HCT116 (cell line): ENCODE results near the gene SEC16B. TPM values are rescaled to one million over a fixed set of nuclear protein-coding genes. Genes with fewer than 3 reads are reported as not detected.

Source experiments
- ATAC-seq: fragments of 200-7000 bp; cut with Tn5 transposase; 2 replicates; pipeline ENCODE4 v1.9.1; 2020; ENCODE audit warnings: mild to moderate bottlenecking, moderate library complexity
- BruUV-seq: library from RNA; stranded (reverse); fragments of 400-500 nt; replicated peaks from 2 replicates; lab custom pipeline; 2021; lab: Mats Ljungman, UMichigan
- CTCF ChIA-PET: fragments of 300-600 bp; sonication (Branson Sonifier 250); formaldehyde crosslinking; loops from one replicate; lab custom pipeline; 2021; ENCODE audit warnings: antibody characterized with exemption; lab: Charles Lee
- POLR2A ChIA-PET: fragments of 300-600, 350-600 bp; sonication (Branson Sonifier 250); formaldehyde crosslinking; loops from one replicate; lab custom pipeline; 2021; ENCODE audit warnings: antibody characterized with exemption; lab: Charles Lee
- RAD21 ChIA-PET, 2 experiments: fragments of 300-600 bp; sonication (Branson Sonifier 250); formaldehyde crosslinking; loops; one replicate each; lab custom pipeline; 2023; ENCODE audit warnings: low total read pairs in 2 of 2; ENCODE audit not compliant: uncharacterized antibody in 2 of 2, unreplicated experiment in 2 of 2, low non-redundant PET in 1 of 2; lab: Charles Lee
- DNase-seq: peaks from one replicate; pipeline ENCODE4 v3.0.0-alpha.2; 2010; ENCODE audit warnings: low read depth, low spot score
- H2AFZ ChIP-seq: fragments of 200-600 bp; shearing (Covaris generic), sonication (generic); 2 replicates; pipeline ENCODE4 v1.6.1; 2017; ENCODE audit warnings: low read depth, mixed run types, mixed read lengths, antibody characterized with exemption, low read length; ENCODE audit not compliant: poor library complexity, severe bottlenecking
- H3K27ac ChIP-seq: 2 replicates; pipeline ENCODE4 v1.5.1; 2012; ENCODE audit warnings: low read depth, low read length
- H3K27me3 ChIP-seq: fragments of 200-600 bp; sonication (generic); 2 replicates; pipeline ENCODE4 v1.6.1; 2016; ENCODE audit warnings: mixed run types, low read length, mixed read lengths; ENCODE audit not compliant: insufficient read depth
- H3K36me3 ChIP-seq, 2 experiments: fragments of 200-500 bp in 1 of 2; fragments of 200-600 bp in 1 of 2; sonication (Bioruptor generic) in 1 of 2; sonication (generic) in 1 of 2; 2 replicates each; pipeline versions ENCODE4 v1.5.1 to v1.6.1; 2014 to 2016; ENCODE audit warnings: low read length in 2 of 2, inconsistent platforms in 1 of 2, mixed read lengths in 1 of 2, mixed run types in 1 of 2; ENCODE audit not compliant: insufficient read depth in 2 of 2, control insufficient read depth in 1 of 2
- H3K4me1 ChIP-seq, 2 experiments: fragments of 200-600 bp in 1 of 2; sonication (generic) in 1 of 2; 2 replicates each; pipeline versions ENCODE4 v1.5.1 to v1.6.1; 2012 to 2017; ENCODE audit warnings: low read length in 2 of 2, inconsistent platforms in 1 of 2, mild to moderate bottlenecking in 1 of 2, mixed read lengths in 1 of 2, mixed run types in 1 of 2, moderate library complexity in 1 of 2; ENCODE audit not compliant: insufficient read depth in 2 of 2, control insufficient read depth in 1 of 2
- H3K4me2 ChIP-seq: fragments of 200-600 bp; sonication (generic); 2 replicates; pipeline ENCODE4 v1.6.1; 2017; ENCODE audit warnings: mixed run types, low read length, mixed read lengths
- H3K4me3 ChIP-seq, 2 experiments: fragments of 200-600 bp in 1 of 2; sonication (generic) in 1 of 2; replicated peaks in 1 of 2; 2 replicates each; pipeline ENCODE4 v1.5.1; 2011 to 2016; ENCODE audit warnings: low read length in 2 of 2, control low read depth in 1 of 2, low read depth in 1 of 2, mild to moderate bottlenecking in 1 of 2, mixed read lengths in 1 of 2, mixed run types in 1 of 2
- H3K79me2 ChIP-seq: fragments of 200-600 bp; sonication (generic); 2 replicates; pipeline ENCODE4 v1.6.1; 2017; ENCODE audit warnings: mild to moderate bottlenecking, mixed run types, low read length, moderate library complexity, mixed read lengths; ENCODE audit not compliant: insufficient read depth
- H3K9ac ChIP-seq: fragments of 200-600 bp; sonication (generic); 2 replicates; pipeline ENCODE4 v1.6.1; 2016; ENCODE audit warnings: low read length, mixed read lengths
- H3K9me2 ChIP-seq: fragments of 200-600 bp; sonication (generic), shearing (Covaris generic); 2 replicates; pipeline ENCODE4 v1.6.1; 2017; ENCODE audit warnings: mixed run types, mild to moderate bottlenecking, moderate library complexity; ENCODE audit not compliant: insufficient read depth
- H3K9me3 ChIP-seq, 2 experiments: fragments of 200-500 bp in 1 of 2; fragments of 200-600 bp in 1 of 2; sonication (Bioruptor generic) in 1 of 2; sonication (generic) in 1 of 2; 2 replicates each; pipeline ENCODE4 v1.6.1; 2014 to 2017; ENCODE audit warnings: low read length in 2 of 2, mixed read lengths in 2 of 2, inconsistent platforms in 1 of 2, low read depth in 1 of 2, mild to moderate bottlenecking in 1 of 2, mixed run types in 1 of 2, moderate library complexity in 1 of 2; ENCODE audit not compliant: control insufficient read depth in 1 of 2, insufficient read depth in 1 of 2
- H4K20me1 ChIP-seq: fragments of 200-600 bp; sonication (generic), shearing (Covaris generic); 2 replicates; pipeline ENCODE4 v1.6.1; 2017; ENCODE audit warnings: mixed run types, mild to moderate bottlenecking, moderate library complexity; ENCODE audit not compliant: insufficient read depth
- POLR2A ChIP-seq: IDR thresholded peaks from 2 replicates; pipeline ENCODE4 v1.7.0; 2011; ENCODE audit warnings: borderline replicate concordance; ENCODE audit not compliant: insufficient read depth, insufficient read length; ENCODE audit errors: extremely low read depth
- POLR2AphosphoS5 ChIP-seq: IDR thresholded peaks from 2 replicates; pipeline ENCODE4 v1.6.1; 2011; ENCODE audit warnings: mild to moderate bottlenecking, low read depth, low read length, moderate library complexity
- SRF ChIP-seq: IDR thresholded peaks from 2 replicates; pipeline ENCODE4 v1.6.1; 2012; ENCODE audit warnings: low read depth
- ZNF274 ChIP-seq: fragments of 200-500 bp; sonication (Bioruptor generic); IDR thresholded peaks from 2 replicates; pipeline ENCODE4 v1.6.1; 2014; ENCODE audit warnings: mild to moderate bottlenecking, low read depth, low read length, inconsistent platforms
- intact Hi-C: fragments of 100-400 bp; cut with micrococcal nuclease; formaldehyde crosslinking; loops from 2 replicates; pipeline ENCODE4 v1.10.0; 2022
- total RNA-seq: library from RNA; stranded (reverse); gene quantifications from one replicate; pipeline ENCODE4 v1.2.1, GENCODE V29; 2021; ENCODE audit not compliant: unreplicated experiment
- TF ChIP-seq, protein P1 (sequence below): IDR thresholded peaks from 2 replicates; pipeline ENCODE4 v1.6.1; 2011; ENCODE audit warnings: mild to moderate bottlenecking, low read length, moderate library complexity; ENCODE audit not compliant: insufficient replicate concordance; ENCODE audit errors: extremely low read depth

SEC16B gene
- total RNA-seq, 1 experiment from 2014 or later: 1.2 TPM

DNA sequence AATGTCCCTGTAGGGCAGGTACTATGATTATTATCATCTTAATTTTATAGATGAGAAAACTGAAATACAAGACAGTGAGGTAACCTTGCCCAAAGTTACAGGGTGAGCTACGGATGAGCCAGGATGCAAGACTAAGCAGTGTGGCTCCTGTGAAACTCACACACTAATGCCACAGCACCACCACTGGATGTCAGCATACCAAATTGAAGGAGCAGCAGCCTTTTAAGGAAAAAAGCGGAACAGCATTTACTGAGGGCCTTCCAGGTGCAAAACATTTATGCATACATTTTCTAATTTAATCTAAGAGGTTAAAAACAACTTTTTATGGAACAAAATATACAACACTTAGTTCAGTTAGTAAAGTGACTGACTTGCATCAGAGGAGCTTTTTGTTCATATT is 41.7 kb downstream of the SEC16B start (continued):
- TF ChIP-seq POLR2AphosphoS5 (no peak), ZNF274 (no peak)
- TF ChIP-seq, protein P1, sequence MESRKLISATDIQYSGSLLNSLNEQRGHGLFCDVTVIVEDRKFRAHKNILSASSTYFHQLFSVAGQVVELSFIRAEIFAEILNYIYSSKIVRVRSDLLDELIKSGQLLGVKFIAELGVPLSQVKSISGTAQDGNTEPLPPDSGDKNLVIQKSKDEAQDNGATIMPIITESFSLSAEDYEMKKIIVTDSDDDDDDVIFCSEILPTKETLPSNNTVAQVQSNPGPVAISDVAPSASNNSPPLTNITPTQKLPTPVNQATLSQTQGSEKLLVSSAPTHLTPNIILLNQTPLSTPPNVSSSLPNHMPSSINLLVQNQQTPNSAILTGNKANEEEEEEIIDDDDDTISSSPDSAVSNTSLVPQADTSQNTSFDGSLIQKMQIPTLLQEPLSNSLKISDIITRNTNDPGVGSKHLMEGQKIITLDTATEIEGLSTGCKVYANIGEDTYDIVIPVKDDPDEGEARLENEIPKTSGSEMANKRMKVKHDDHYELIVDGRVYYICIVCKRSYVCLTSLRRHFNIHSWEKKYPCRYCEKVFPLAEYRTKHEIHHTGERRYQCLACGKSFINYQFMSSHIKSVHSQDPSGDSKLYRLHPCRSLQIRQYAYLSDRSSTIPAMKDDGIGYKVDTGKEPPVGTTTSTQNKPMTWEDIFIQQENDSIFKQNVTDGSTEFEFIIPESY: no peak
- TF ChIP-seq, all 23 proteins: peak for 3

DNA sequence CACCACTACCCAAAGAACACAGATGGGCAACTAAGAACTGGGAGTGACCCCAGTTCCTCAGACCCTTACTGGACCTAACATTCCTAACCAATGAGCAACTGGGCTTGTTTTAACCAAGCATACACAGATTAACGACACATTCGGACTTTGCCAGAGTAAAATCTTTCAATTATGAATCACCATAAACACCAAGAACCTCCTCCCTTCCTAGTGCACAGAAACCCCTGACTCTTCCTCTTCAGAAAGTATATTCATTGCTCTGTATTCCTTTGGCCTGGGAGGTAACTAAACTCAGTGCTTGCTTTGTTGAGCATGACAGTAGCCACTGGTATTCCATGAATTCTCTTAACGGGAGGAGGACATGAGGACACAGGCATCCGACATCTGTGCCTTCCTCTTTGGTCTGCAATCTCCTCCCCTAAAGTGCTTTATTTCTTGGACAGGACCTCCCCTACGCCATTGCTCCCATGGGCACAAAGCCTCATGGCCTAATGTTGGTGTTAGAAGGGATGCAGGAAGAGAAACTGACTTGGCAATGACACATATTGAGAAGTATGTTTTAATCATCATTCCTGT is 42.7 kb downstream of the SEC16B start:
- ChIA-PET RAD21 (no interaction called here), CTCF (interaction anchor here (1.1 kb wide), 1 partner anchor 1029 kb away, joined by 3 read pairs; no protein-coding TSS in a partner anchor), POLR2A (no interaction called here)
- intact Hi-C loops: no loop called here
- Histone ChIP-seq H3K79me2 (no peaks in the 10 kb centered on the region), H3K9ac (no peak overlapping the region), H3K4me3 (no peak overlapping the region), H3K4me1 (peaks cover 0 to 9% of the 10 kb centered on the region in 2 experiments; a peak in 1 of 4 replicates), H3K4me2 (peak overlapping the region; percentile 6; the same call in 1 of the 2 replicates), H4K20me1 (no peaks in the 10 kb centered on the region), H3K9me3 (no peaks in the 10 kb centered on the region), H3K36me3 (no peaks in the 10 kb centered on the region), H3K27me3 (no peaks in the 10 kb centered on the region), H2AFZ (no peak overlapping the region), H3K27ac (no peak overlapping the region), H3K9me2 (no peaks in the 10 kb centered on the region)
- ATAC-seq (no peak), DNase-seq (no peak)
- no peak for TF ChIP-seq POLR2A
- TF ChIP-seq SRF: no peak
- BruUV-seq: no TSS peak
